GM19468 (cell line): ENCODE data around the gene NPAS3.

ENCODE experiments used
- ATAC-seq: cut with Tn5 transposase; IDR thresholded peaks from one replicate; pipeline ENCODE4 v1.9.1; 2021; ENCODE audit warnings: mild to moderate bottlenecking, moderate library complexity, moderate number of reproducible peaks; ENCODE audit not compliant: unreplicated experiment; ENCODE audit errors: extremely low read depth

Gene NPAS3

DNA sequence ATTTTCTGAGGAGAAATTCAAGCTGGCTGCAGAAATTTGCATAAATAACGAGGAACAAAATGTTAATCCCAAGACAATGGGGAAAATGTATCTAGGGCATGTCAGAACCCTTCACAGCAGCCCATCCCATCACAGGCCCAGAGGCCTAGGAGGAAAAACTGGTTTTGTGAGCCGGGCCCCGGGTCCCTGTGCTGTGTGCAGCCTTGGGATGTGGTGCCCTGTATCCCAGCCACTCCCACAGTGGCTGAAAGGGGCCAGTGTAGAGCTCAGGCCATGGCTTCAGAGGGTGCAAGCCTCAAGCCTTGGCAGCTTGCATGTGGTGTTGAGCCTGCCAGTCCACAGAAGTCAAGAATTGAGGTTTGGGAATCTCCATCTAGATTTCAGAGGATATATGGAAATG lies 57.7 kb downstream of the NPAS3 start:
- ATAC-seq: no peak

DNA sequence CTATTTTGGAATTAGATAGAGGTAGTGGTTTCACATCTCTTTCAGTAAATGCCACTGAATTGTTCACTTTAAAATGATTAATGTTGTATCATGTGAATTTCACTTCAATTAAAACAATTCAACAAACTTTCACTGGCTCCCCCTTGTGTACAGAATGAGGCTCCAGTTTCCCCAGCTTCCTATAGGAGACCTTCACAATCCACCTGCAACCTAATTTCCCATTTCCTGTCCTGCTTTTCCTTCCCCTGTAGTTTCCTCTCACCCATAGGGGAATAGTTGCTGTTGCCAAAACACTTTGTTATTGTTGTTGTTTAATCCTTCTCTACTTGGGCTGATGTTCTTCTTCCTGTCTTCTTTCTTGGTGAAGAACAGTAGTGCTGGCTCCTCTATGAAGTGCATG lies 59.8 kb downstream of the NPAS3 start:
- ATAC-seq: no peak

DNA sequence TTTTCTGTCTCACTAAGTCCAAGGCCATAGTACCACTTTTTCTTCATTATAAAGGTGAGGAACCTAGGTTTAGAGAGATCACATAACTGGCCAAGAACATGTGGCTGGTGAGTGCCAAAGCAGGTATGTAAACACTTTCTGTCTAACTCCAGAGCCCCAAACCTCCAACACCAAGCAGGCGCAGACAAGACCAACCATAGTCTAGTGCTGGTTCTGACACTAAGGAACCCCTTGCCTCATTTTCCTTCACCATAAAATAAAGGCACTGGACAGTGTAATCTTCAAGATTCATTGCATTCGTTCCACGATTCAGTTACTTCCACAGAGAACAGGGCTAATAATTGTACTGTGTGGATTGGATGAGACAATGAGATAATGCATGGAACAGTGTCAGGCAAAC lies 71.0 kb downstream of the NPAS3 start:
- no peak for ATAC-seq

DNA sequence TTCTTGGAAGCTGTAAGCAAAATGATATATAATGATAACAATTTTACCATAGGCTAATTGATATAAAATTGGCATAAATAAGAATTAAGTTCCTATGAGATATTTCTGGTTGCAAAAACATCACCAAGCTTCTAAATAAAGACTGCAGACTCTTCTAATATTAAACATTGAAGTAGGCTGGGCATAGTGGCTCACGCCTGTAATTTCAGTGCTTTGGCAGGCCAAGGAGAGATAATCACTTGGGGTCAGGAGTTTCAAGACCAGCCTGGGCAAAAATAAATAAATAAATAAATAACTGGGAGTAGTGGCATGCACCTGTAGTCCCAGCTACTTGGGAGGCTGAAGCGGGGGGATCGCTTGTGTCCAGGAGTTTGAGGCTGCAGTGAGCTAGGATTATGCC lies 71.8 kb downstream of the NPAS3 start:
- ATAC-seq: no peak

DNA sequence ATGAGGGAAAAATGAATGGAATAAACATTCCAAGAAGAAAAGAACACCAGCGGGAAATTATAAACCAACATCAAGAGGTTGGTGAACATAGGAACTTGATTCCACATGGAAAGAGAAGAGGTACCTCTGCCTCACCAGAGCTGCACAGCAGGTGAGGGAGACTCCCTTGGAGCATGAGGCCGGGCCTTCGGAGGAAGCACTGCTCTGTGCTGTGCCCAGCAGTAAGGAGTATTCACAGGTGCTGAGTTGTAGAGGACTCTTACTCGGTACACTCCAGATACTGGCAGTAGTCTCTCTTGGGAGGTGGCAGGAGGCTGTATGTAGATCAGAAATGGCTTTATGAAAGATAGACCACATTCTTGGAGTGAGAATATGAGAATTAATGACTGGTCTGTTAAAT lies 76.0 kb downstream of the NPAS3 start:
- ATAC-seq: no peak

DNA sequence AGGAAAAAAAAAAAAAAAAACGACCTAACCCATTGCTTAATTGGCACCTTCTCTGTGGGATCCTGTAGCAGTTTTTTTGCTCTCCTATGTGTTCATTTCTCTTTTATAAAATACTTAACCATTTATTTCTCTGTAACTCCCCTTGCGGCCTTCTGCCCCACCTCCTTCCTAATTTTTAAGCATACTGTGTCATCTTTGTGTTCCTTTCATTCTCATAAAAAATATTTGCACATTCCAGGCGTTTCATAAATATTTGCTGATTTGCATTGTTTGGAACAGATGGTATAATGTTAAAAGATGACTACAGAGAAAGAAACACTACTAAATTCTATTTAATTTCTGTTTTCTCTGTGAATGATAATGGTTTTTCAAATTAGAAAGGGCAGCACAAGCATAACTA lies 77.9 kb downstream of the NPAS3 start:
- no peak for ATAC-seq

DNA sequence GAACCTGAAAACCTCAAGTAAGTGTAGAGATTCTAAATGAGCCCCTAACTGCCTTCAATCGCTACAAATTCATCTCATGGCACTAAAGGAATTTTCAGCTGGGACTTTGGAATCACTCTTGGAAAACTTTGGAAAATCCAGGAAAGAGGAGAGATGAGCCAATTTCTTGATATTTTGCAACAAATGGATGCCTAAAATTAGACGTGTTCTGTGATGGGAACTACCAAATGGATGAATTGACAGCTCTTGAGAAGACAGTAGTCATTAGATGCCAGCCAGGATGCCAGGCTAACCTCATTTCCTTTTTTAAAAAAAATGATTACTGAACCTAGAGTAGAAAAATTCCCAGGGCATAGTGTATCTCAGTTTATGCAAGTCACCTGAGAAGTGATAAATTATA lies 78.3 kb downstream of the NPAS3 start:
- no peak for ATAC-seq

DNA sequence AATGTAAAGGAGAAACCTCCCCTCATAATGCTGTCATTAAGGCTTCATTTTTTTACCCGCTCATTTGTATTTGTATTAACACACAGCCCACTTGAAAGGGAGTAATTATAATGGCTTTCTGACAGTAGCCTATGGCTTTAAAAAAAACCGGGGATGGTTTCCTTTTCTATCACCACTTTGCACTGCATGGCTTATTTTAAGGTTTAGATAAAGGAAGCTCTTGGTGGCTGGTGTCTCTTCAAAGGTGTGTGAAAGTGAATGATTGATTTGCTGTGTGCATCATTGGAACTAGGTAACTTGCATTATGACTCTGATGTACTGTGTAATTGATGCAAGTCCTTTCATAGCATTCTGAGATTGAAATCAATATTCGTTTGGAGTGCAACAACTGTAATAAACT lies 80.7 kb downstream of the NPAS3 start:
- ATAC-seq: no peak

DNA sequence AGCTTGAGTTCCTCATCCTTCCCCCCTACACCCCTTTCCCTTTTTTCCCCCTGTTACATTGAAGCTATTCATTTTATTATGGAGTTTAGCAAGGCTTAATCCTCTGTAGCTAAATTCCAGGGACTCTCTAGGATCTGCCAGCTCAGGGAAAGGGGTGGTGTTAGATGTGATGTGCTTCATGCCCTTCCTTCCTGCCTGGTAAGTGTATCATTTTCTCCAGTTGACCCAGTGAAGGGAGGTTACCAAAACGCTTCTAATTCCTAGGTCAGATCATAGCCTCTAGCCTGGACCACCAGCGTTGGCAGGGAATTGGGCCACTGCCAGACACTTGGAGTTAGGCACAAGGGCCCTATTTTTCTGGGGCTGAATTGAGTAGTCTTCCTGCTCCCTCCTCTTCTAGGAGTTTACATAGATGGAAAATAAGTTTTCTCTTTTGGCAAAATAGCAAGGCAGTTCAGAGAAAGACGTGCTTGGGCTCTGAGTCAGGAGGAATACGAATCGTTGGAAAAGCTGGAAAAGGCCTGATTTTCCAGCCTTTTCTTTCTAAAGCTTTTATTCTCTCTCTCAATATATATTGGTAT lies 88.3 kb downstream of the NPAS3 start:
- ATAC-seq: no peak

DNA sequence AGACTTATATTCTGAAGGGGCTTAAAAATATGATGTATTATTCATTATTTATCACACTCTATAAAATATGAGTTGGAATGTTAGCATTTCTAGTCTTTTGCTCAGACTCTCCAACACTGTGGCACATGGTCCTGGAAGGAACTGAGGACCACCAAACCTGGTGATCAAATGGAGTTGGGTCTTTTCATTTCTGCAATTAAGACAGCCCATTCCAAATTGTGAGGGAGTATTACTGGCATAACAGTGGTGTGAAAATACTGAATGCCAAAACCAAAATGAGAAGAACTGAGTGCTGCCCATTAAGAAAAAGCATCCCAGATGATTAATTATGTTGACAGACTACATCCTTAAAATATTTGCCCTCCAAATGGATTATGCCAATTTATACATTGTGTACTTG lies 90.8 kb downstream of the NPAS3 start:
- no peak for ATAC-seq

DNA sequence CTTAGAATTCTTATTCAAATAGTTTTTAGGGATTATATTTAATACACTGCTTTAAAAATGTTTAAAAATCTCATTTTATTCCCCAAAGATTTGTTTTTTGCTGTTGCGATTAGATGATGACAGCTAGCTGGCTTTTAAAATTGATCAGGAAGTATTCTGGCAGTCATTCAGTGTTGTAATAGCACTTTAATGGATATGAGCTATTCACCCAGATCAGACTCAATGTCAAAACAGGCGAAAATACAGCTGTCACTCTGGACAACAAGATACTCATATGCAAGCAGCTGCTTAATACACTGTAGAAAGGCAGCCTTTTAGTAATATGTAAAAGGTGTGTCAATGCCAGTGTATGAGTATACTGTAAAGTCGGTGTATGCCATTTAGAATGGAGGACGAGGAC lies 91.7 kb downstream of the NPAS3 start:
- ATAC-seq: no peak

DNA sequence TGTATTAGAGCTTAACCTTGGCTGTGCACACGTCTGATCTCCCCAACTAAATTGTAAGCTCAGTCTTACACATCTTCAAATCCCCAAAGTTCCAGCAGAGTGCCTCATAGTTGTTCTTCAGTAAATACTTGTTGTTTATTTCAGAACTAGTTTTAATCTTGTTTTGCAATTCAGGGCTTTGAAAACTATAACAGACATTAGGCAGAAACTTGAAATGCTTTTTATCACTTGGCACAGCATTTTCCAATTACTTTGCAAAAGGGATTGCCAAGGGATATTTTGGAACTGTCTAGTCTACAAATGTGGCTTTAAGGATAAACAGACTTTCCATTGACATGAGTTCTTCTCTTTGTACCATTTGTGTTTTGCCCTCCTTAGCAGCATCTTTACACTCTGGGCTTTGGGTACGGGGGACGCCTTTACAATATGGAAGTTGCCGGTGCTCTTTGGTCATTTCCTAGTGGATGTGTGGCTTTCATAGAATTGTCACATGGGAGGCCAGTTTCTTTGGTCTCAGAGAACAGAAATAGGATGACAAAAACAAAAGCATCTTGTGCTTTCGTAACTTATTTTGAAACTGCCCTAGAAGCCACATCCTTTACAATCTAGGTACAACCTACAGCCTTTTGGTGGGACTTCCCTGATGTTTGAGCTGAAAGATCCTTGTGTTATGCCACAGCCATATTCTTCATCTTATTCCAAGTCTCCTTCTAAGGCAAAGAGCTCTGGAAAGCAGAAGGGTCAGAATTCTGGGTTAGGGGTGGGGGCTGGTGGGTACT lies 96.9 kb downstream of the NPAS3 start:
- no peak for ATAC-seq

DNA sequence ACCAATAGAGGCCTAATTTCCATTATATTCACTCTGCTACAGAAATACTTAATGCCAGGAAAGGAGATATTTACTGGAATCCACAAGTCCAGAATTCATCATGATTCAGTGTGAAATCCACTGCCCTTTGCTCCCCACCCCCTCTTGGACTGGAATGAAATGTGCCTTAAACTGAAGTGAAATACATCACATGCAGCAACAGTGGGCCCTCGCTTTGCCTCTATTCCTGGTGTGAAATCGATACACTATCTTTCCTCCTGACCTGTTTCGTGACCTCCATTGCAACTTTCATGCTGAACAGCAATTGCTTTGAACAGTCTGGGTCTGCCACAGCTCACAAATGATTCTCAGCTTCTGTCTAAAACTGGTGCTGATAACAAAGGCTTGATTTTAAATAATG lies 100.6 kb downstream of the NPAS3 start:
- no peak for ATAC-seq

DNA sequence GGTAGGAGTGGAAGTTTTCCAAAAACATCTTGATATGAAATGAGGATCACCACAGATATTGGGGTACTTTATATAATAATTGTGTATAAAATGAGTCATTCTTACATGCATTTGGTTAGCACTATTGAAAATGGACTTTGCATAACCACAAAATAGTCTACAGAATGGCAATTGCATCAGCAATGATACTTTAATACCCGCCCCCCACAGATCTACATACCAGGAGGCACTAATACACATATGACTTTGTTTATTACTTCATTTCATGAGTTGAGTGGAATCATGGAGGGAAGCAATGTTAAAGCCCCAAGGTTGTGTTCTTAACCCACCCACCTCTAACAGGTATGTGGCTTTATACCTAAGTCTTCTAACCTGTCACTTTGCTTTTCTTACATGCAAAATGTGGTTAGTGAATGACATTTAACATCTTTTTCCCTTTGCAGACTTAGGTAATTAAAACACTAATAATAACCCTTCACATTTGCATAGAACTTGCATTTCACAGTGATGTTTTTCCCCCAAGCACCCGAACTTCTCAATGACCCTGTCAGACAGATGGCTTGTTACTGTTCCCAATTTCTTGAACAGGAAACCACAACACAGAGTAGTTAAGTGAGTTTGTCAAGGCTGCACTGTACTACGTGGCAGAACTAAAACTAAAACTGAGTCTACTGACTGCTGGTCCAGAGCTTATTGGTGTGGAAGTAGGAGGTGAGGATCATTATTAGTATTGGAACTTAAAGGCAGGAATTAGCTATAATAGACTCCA lies 101.9 kb downstream of the NPAS3 start:
- no peak for ATAC-seq

DNA sequence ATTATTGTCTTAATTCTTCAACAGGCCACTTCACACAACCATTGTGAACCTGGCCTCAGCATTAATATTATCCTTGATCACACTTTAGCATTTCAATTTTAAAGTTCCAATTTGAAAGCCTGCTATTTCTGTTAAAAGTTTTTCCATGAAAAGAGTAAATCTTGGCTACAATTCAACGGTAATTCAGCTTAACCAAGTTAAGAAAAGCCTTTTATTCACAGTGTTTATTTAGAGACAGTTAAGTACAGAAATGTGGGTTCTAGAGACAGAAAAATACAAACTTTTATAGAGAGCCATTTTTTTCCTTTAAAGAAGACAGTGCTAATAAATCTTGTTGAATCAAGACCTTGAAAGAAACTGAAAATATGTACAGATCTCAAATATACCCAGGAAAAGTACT lies 103.9 kb downstream of the NPAS3 start:
- ATAC-seq: no peak

DNA sequence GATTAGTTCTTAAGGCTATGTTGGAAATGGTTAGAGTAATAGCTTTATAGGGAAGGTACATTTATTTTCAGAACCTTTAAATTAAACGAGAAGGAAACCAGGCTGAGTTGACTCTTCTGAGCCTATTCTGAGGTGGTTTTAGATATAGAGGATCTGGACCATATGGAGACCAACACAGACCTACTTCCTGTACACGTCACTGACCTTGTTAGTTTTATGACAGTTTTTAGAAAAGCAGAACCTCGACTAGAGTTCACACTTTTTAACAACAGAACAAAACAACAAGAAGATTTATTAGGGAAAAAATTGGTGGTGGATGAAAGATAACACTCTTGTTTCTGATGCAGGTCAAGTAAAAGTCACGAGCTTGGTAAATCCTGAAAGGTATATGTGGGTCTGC lies 107.1 kb downstream of the NPAS3 start:
- no peak for ATAC-seq

DNA sequence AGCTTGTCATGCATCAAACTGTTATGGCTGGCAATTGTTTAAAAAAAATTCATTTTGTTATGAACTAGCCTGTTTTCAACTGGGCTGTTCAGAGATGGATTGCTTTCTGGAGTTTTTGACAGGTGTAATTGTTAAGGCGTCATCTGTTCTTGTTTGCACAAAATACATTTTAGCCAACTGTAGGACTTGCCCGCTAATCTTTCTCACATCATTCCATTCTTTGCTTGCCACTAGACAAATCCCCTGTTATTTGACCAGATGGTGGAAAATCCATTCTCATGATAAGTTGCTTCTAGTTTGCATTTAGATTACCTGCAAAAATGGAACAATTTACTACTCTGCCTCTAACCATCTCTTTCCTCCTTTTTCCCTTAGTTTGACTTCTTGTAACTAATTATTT lies 114.3 kb downstream of the NPAS3 start:
- ATAC-seq: no peak

DNA sequence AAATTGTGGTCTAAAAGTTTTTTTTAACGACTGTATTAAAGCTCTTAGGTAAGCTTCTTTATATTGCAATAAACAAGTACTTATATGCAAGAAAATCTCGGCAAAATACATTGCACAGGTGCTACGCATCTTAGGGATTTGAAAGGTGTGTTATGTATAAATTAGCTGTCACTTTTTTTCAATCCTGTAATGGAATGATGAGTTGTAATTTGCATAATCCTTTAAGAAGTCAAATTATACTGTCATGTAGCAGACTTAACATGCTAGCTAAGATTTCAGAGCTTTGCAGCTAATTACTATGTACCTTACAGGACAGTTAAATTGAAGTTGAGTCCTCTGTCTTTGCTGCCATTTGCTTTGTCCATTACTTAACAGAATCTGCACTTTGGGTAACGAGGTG lies 117.5 kb downstream of the NPAS3 start:
- no peak for ATAC-seq

DNA sequence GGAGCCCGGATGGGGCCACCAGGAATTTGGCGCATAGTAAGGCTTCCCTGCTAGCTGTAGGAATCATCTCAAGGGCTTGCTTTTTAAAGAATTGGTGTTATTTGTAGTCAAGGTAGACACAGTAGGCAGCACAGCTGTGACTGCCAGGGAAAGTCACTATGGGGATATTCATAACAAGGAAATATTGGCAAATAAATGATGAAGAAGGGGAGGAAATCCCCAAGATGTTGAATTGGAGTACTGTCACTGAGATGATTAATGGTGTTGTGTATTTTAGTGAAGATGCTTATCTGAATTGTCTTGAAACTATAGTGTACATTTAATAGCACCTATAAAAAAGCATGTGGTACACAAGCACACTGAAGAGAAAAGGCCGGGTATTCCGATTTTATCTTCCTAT lies 118.9 kb downstream of the NPAS3 start:
- no peak for ATAC-seq

DNA sequence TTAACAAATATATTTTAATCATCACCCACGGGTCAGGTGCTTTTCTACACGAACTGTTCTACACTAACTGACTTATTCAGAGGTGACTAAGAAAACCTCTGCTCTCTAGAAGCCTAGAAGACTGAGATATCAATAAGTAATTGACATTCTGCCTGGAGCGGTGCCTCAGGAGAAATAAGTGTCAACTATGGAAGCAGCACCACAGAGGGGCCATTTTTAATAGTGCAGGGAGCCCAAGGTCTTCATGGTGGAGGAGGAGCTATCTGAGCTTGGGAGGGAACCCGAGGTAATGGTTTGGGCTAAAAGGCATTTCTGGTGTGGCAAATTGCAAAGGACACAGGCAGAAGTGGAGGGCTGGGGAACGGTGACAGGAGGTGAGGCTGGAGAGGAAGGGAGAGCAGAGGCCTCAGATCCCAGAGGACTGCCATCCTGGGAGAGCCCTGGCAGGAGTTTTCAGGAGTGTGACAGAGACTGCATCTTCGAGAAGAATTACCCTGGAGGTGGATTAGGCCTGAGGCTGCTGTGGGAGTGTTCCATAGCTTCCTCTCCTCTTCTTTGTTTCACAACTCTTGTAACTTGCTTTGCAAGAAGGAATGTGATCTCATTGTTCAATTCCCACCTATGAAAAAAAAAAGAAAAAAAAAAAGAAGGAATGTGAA lies 123.1 kb downstream of the NPAS3 start:
- no peak for ATAC-seq

DNA sequence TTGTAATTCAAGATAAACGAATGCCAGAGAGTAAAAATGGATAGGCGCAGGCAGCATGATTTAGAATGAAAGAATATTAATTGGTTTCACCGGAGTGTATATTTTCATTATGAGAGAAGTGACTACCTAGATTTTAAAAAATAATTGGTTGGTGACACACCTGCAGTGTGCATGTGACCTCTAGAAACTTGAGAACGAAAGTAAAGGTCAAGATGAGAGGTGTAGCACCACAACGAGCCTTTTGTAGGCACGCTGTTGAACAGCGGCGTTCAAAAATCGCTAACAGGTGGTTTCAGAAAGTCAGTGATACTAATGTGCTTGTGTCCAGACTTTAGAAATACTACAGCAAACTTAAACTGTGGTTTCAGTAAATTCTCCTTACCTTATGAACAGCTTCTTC lies 123.8 kb downstream of the NPAS3 start:
- ATAC-seq: no peak
